ENCODE measurements around the gene RBM17. TPM values are rescaled to one million over a fixed set of nuclear protein-coding genes. Genes with fewer than 3 reads are reported as not detected.
A peak's percentile ranks its signal among the peaks of the same experiment; 100 is the strongest.

RBM17 gene
- total RNA-seq, 1 donor, result 41.8 TPM

GRCh38 chr10:6071181-6072175, 17.4 kb upstream of the RBM17 start:
- DNase-seq (ENCODE audit: low read depth), result no peak
- H3K4me3 ChIP-seq (ENCODE audit: low read depth, low read length), result no peak overlapping the region
- TF ChIP-seq CTCF (IDR thresholded peaks at IDR 0.05; ENCODE audit: insufficient read depth, low read length), result no peak

- TF ChIP-seq CTCF (IDR thresholded peaks at IDR 0.05; ENCODE audit: insufficient read depth, low read length), result no peak
- no peak for DNase-seq (ENCODE audit: low read depth)
- H3K4me3 ChIP-seq (ENCODE audit: low read depth, low read length), result no peak overlapping the region
These were observed 16.5 kb upstream of the RBM17 start for GRCh38 chr10:6072215-6072934.

- DNase-seq (ENCODE audit: low read depth), result peak; percentile 82
- TF ChIP-seq CTCF (IDR thresholded peaks at IDR 0.05; ENCODE audit: insufficient read depth, low read length), result no peak
- H3K4me3 ChIP-seq (ENCODE audit: low read depth, low read length), result no peak overlapping the region
These were observed 14.1 kb upstream of the RBM17 start for GRCh38 chr10:6074489-6075301.

GRCh38 chr10:6077071-6077675, 11.7 kb upstream of the RBM17 start:
- H3K4me3 ChIP-seq (ENCODE audit: low read depth, low read length), result no peak overlapping the region
- no peak for TF ChIP-seq CTCF (IDR thresholded peaks at IDR 0.05; ENCODE audit: insufficient read depth, low read length)
- no peak for DNase-seq (ENCODE audit: low read depth)

GRCh38 chr10:6079044-6079443, 9.8 kb upstream of the RBM17 start:
- DNase-seq (ENCODE audit: low read depth), result no peak
- TF ChIP-seq CTCF (IDR thresholded peaks at IDR 0.05; ENCODE audit: insufficient read depth, low read length), result no peak
- H3K4me3 ChIP-seq (ENCODE audit: low read depth, low read length), result no peak overlapping the region

- no peak overlapping the region for H3K4me3 ChIP-seq (ENCODE audit: low read depth, low read length)
- no peak for DNase-seq (ENCODE audit: low read depth)
- TF ChIP-seq CTCF (IDR thresholded peaks at IDR 0.05; ENCODE audit: insufficient read depth, low read length), result no peak
These were observed 8.3 kb upstream of the RBM17 start for GRCh38 chr10:6080417-6080973.
